ENCODE data around the gene PLSCR4.
A peak's percentile ranks its signal among the peaks of the same experiment; 100 is the strongest.

The PLSCR4 gene

DNA sequence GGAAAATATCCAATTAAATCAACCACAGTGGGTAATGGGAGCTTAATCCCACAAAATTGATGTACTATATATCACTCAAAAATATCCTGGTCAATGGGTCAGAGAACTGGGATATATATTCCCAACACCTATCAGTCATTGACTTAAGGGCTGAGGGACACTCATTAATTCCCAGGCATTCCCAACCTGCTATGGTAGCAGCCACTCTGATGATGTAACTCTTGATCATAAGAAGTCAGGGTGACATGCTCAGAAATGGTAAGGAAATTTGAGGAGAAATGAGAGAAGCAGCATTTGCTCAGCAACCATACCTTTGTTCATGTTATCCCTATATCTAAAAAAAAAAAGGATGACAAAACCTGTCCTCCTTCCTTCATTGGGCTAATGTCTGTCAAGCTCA lies 86.8 kb downstream of the PLSCR4 start:
- no peak for TF ChIP-seq ZFX (IDR thresholded peaks at IDR 0.05)
- TF ChIP-seq, protein P1, sequence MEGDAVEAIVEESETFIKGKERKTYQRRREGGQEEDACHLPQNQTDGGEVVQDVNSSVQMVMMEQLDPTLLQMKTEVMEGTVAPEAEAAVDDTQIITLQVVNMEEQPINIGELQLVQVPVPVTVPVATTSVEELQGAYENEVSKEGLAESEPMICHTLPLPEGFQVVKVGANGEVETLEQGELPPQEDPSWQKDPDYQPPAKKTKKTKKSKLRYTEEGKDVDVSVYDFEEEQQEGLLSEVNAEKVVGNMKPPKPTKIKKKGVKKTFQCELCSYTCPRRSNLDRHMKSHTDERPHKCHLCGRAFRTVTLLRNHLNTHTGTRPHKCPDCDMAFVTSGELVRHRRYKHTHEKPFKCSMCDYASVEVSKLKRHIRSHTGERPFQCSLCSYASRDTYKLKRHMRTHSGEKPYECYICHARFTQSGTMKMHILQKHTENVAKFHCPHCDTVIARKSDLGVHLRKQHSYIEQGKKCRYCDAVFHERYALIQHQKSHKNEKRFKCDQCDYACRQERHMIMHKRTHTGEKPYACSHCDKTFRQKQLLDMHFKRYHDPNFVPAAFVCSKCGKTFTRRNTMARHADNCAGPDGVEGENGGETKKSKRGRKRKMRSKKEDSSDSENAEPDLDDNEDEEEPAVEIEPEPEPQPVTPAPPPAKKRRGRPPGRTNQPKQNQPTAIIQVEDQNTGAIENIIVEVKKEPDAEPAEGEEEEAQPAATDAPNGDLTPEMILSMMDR (conservative IDR thresholded peaks at IDR 0.05) = no peak
- no peak overlapping the region for H3K27ac ChIP-seq

DNA sequence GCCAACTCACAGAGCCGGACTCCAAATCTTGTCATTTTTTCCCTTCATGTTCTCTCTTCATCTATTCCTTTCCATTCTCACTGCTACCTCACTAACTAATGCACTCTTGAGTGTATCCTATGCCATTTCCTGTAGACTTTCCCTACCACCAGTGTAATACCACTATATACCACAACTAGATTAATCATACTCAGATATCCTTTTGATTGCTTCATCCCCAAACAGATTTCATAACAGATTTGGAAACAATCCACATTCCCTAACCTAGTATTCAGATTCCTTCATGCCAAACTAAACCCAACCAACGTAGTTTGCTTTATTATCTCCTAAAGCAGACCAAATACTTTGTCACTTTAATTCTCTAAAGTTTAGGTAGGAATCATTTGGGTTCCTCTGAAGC lies 87.3 kb downstream of the PLSCR4 start:
- TF ChIP-seq ZFX (IDR thresholded peaks at IDR 0.05) = no peak
- TF ChIP-seq, protein P1 (conservative IDR thresholded peaks at IDR 0.05) = no peak; the same call in 1 of the 2 replicates
- H3K27ac ChIP-seq = no peak overlapping the region

GRCh38 chr3:146162561-146162960 lies 88.3 kb downstream of the PLSCR4 start:
- H3K27ac ChIP-seq = no peak overlapping the region
- TF ChIP-seq, protein P1 (conservative IDR thresholded peaks at IDR 0.05) = no peak
- TF ChIP-seq ZFX (IDR thresholded peaks at IDR 0.05) = no peak

DNA sequence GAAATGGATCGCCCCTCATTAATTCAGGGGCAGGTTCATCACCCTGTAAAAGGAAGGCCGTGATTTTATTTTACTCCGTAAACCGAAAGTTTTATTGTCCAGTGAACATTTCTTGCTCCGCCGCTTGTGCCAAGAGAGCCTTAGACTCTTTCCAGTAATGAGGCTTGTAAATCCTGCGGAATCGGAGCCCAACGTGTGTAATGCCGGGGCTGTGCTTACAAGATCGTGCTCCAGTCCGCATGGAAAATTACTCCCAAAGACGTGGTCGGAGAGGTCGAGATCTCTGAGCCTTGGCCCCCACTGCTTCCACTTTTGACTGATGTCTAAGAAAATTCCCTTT lies 89.3 kb downstream of the PLSCR4 start:
- H3K27ac ChIP-seq = peak overlapping the region; percentile 8; the same call in 1 of the 2 replicates
- TF ChIP-seq ZFX (IDR thresholded peaks at IDR 0.05) = no peak
- TF ChIP-seq, protein P1 (conservative IDR thresholded peaks at IDR 0.05) = no peak

DNA sequence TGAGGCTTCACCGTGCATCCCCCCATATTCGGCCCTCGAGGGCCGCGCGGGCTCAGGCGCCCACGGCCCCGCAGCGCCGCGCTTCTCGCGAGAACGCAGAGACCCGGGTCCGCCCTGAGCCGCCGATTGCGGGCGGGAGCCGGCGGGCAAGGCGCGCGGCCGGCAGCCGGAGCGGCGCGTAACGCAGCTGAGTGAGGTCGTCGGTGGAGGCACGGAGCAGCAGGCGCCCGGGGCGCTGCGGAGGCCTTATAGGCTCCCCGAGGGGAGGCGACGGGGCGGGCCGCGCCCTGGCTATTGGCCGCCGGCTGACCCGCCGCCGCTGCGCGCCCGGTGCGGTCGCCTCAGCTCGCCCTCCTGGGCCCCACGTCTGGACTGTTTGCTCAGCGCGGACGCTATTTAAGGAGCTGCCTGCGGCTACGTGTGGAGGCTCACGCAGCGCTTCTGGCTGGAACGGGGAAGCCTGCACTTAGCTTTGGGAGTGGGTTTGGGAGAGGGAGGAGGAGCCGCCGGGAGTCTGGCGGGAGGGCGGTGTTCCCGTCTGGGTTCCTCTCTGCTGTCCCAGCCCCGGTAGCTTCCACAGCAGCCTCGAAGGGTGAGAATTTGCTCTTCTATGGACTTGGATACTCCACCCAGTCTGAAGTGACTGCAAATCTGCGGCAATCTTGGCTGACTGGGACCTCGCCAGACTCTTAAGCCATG lies 89.8 kb downstream of the PLSCR4 start, which contains the start of gene PLOD2:
Gene PLOD2 (minus strand): TSS at position 221 of the 699 bp plus-strand sequence. CDS start 195 bp downstream, at position 26.
- 0 out of 2 replicates have a peak, but pooled peaks have one; percentile 23 for TF ChIP-seq ZFX (IDR thresholded peaks at IDR 0.05)
- TF ChIP-seq, protein P1 (conservative IDR thresholded peaks at IDR 0.05) = no peak
- peak within 1 kb of the TSS; percentile 8; the same call in 1 of the 2 replicates for H3K27ac ChIP-seq

GRCh38 chr3:146160321-146160963 lies 90.5 kb downstream of the PLSCR4 start:
- TF ChIP-seq, protein P1 (conservative IDR thresholded peaks at IDR 0.05) = peak; percentile 63
- no peak for TF ChIP-seq ZFX (IDR thresholded peaks at IDR 0.05)
- H3K27ac ChIP-seq = peak overlapping the region; percentile 8; the same call in 1 of the 2 replicates

GRCh38 chr3:146159616-146160320 lies 91.1 kb downstream of the PLSCR4 start:
- TF ChIP-seq, protein P1 (conservative IDR thresholded peaks at IDR 0.05) = no peak
- no peak for TF ChIP-seq ZFX (IDR thresholded peaks at IDR 0.05)
- H3K27ac ChIP-seq = no peak overlapping the region
